Right lobe of liver (tissue), 5 donors: Measurements from ENCODE around the gene PEDS1. TPM values are rescaled to one million over a fixed set of nuclear protein-coding genes. Genes with fewer than 3 reads are reported as not detected.

ENCODE experiments used
- total RNA-seq, 6 experiments: library from RNA; depleted of rRNA in 2 of 6; stranded (reverse); fragments of >200 nt in 2 of 6; fragmentation: NEBNext Ultra II Directional in 3 of 6; extraction: Animal tissue kit (Norgen Biotek cat#: 25700) in 3 of 6; gene quantifications; one replicate each; pipeline versions ENCODE4 v1.1.0 to v1.2.4, GENCODE V29; 2016 to 2023
- donor health status: DM: no; HTN: no; CAD: no.
- donor health status: DM: no; HTN: no; CAD: no.
- donor health status: DM: no; HTN: yes; CAD: no.
- donor health status: DM: no; HTN: yes; CAD: no.

Gene PEDS1
- total RNA-seq, 6 experiments from 2014 or later, result 6.9 to 25.3 (median 13.7) TPM

Other genes with a start within 250 kb of the PEDS1 start
- gene SPATA2, start 238.2 kb downstream of the PEDS1 start, total RNA-seq, result 1 to 10 TPM; 1.9 to 3.6 (median 2.9) TPM
- gene RNF114, start 217.3 kb downstream of the PEDS1 start, total RNA-seq, result 100 to 1,000 TPM in 1 of 6 experiments, 10 to 100 TPM in 5; 38.6 to 113 (median 44.9) TPM
- gene SNAI1, start 170.7 kb downstream of the PEDS1 start, total RNA-seq, result 1 to 10 TPM in 4 of 6 experiments, under 1 TPM in 2; 0.73 to 1.9 (median 1.1) TPM
- 10 to 100 TPM; 38.2 to 49.4 (median 44.3) TPM for gene UBE2V1, start 40.6 kb downstream of the PEDS1 start, total RNA-seq
- gene CEBPB, start 37.1 kb upstream of the PEDS1 start, total RNA-seq, result 100 to 1,000 TPM; 130 to 182 (median 152) TPM